SK-N-SH treated with all-trans-retinoic acid at 6 μM for 48 hours (cell line): ENCODE results near the gene PRKG1.

Source experiments
- ATAC-seq: fragments of 200-7000 bp; cut with Tn5 transposase; 3 replicates; pipeline ENCODE4 v1.9.1; 2020; ENCODE audit warnings: mild to moderate bottlenecking, moderate library complexity
- ARNTL ChIP-seq: fragments of 450-650 bp; formaldehyde crosslinking; IDR thresholded peaks from 2 replicates; pipeline ENCODE4 v1.5.0; 2020; ENCODE audit warnings: low read depth, mild to moderate bottlenecking, moderate library complexity, borderline replicate concordance
- BACH2 ChIP-seq: fragments of 250-450 bp; sonication (Bioruptor Pico); IDR thresholded peaks from 2 replicates; pipeline ENCODE4 v1.9.0; 2021; ENCODE audit warnings: mild to moderate bottlenecking, borderline replicate concordance
- CREB5 ChIP-seq: fragments of 250-450 bp; sonication (Bioruptor Pico); IDR thresholded peaks from 2 replicates; pipeline ENCODE4 v1.5.1; 2020; ENCODE audit warnings: low read depth, mild to moderate bottlenecking, moderate library complexity
- CSDC2 ChIP-seq: fragments of 250-450 bp; sonication (Bioruptor Pico); IDR thresholded peaks from 2 replicates; pipeline ENCODE4 v1.5.0; 2020; ENCODE audit warnings: mild to moderate bottlenecking, moderate library complexity
- CSRNP3 ChIP-seq: fragments of 250-450 bp; sonication (Bioruptor Pico); IDR thresholded peaks from 2 replicates; pipeline ENCODE4 v1.5.1; 2021; ENCODE audit warnings: mild to moderate bottlenecking, moderate library complexity
- GLIS3 ChIP-seq: fragments of 250-450 bp; sonication (Bioruptor Pico); IDR thresholded peaks from 2 replicates; pipeline ENCODE4 v1.5.0; 2020; ENCODE audit warnings: mild to moderate bottlenecking, moderate library complexity
- ISL1 ChIP-seq: fragments of 250-450 bp; sonication (Bioruptor Pico); IDR thresholded peaks from 2 replicates; pipeline ENCODE4 v2.1.2; 2022; ENCODE audit warnings: mild to moderate bottlenecking, moderate library complexity
- OSR1 ChIP-seq: fragments of 250-450 bp; sonication (Bioruptor Pico); IDR thresholded peaks from 2 replicates; pipeline ENCODE4 v1.8.0; 2022; ENCODE audit warnings: moderate library complexity, mild to moderate bottlenecking, inconsistent platforms
- PATZ1 ChIP-seq: fragments of 250-450 bp; sonication (Bioruptor Pico); IDR thresholded peaks from 2 replicates; pipeline ENCODE4 v1.8.0; 2020; ENCODE audit warnings: mild to moderate bottlenecking, moderate library complexity, borderline replicate concordance
- POU6F1 ChIP-seq: fragments of 250-450 bp; sonication (Bioruptor Pico); IDR thresholded peaks from 2 replicates; pipeline ENCODE4 v1.8.0; 2021; ENCODE audit warnings: low read depth, mild to moderate bottlenecking, moderate library complexity, borderline replicate concordance
- PPARA ChIP-seq: fragments of 250-450 bp; sonication (Bioruptor Pico); IDR thresholded peaks from 2 replicates; pipeline ENCODE4 v1.5.0; 2020; ENCODE audit warnings: mild to moderate bottlenecking, borderline replicate concordance
- RARB ChIP-seq: fragments of 250-450 bp; sonication (Bioruptor Pico); IDR thresholded peaks from 2 replicates; pipeline ENCODE4 v1.8.0; 2021; ENCODE audit warnings: mild to moderate bottlenecking, moderate library complexity
- SNAI2 ChIP-seq: fragments of 250-450 bp; sonication (Bioruptor Pico); IDR thresholded peaks from 2 replicates; pipeline ENCODE4 v1.5.0; 2020; ENCODE audit warnings: mild to moderate bottlenecking, moderate library complexity
- TCF4 ChIP-seq: fragments of 250-450 bp; sonication (Bioruptor Pico); IDR thresholded peaks from 2 replicates; pipeline ENCODE4 v1.8.0; 2021; ENCODE audit warnings: mild to moderate bottlenecking, moderate library complexity, borderline replicate concordance
- TOX ChIP-seq: fragments of 250-450 bp; sonication (Bioruptor Pico); IDR thresholded peaks from 2 replicates; pipeline ENCODE4 v1.8.0; 2021; ENCODE audit warnings: mild to moderate bottlenecking, moderate library complexity, borderline replicate concordance
- TSHZ2 ChIP-seq: fragments of 250-450 bp; sonication (Bioruptor Pico); IDR thresholded peaks from 2 replicates; pipeline ENCODE4 v1.5.0; 2020; ENCODE audit warnings: mild to moderate bottlenecking, moderate library complexity
- ZC3H10 ChIP-seq: fragments of 250-450 bp; sonication (Bioruptor Pico); IDR thresholded peaks from 2 replicates; pipeline ENCODE4 v1.5.1; 2021; ENCODE audit warnings: mild to moderate bottlenecking, moderate library complexity
- ZFP30 ChIP-seq: fragments of 450-650 bp; formaldehyde crosslinking; IDR thresholded peaks from 2 replicates; pipeline ENCODE4 v1.5.0; 2022; ENCODE audit warnings: mild to moderate bottlenecking, moderate library complexity
- ZNF565 ChIP-seq: fragments of 450-650 bp; formaldehyde crosslinking; conservative IDR thresholded peaks from 2 replicates; pipeline ENCODE4 v1.5.0; 2020; ENCODE audit warnings: low read depth, mild to moderate bottlenecking, moderate library complexity
- ZNF70 ChIP-seq: fragments of 450-650 bp; formaldehyde crosslinking; IDR thresholded peaks from 2 replicates; pipeline ENCODE4 v1.5.0; 2020; ENCODE audit warnings: mild to moderate bottlenecking, moderate library complexity
- ZNF8 ChIP-seq: fragments of 450-650 bp; formaldehyde crosslinking; IDR thresholded peaks from 2 replicates; pipeline ENCODE4 v1.5.0; 2020; ENCODE audit warnings: mild to moderate bottlenecking, moderate library complexity

PRKG1 gene

GRCh38 chr10:52029628-52030027 lies 955.3 kb downstream of the PRKG1 start:
- no peak for ATAC-seq
- no peak for TF ChIP-seq TSHZ2 (CRISPR knock-in tag)
- TF ChIP-seq PPARA (CRISPR knock-in tag), result no peak
- no peak for TF ChIP-seq BACH2 (CRISPR knock-in tag)
- TF ChIP-seq POU6F1, result no peak
- no peak for TF ChIP-seq TOX (CRISPR knock-in tag)
- no peak for TF ChIP-seq RARB (CRISPR knock-in tag)
- no peak for TF ChIP-seq CREB5
- TF ChIP-seq CSDC2 (CRISPR knock-in tag), result no peak
- no peak for TF ChIP-seq CSRNP3 (CRISPR knock-in tag)
- no peak for TF ChIP-seq ZNF70 (CRISPR knock-in tag)
- no peak for TF ChIP-seq ZNF565 (CRISPR knock-in tag)
- TF ChIP-seq ISL1 (CRISPR knock-in tag), result no peak
- TF ChIP-seq ZC3H10 (CRISPR knock-in tag), result no peak
- TF ChIP-seq ZNF8, result no peak
- no peak for TF ChIP-seq ARNTL (CRISPR knock-in tag)
- TF ChIP-seq ZFP30, result no peak
- TF ChIP-seq SNAI2 (CRISPR knock-in tag), result no peak
- TF ChIP-seq PATZ1, result no peak
- TF ChIP-seq TCF4 (CRISPR knock-in tag), result no peak
- TF ChIP-seq GLIS3, result no peak
- TF ChIP-seq, all 23 proteins: peak for 0

GRCh38 chr10:52030051-52030790 lies 955.9 kb downstream of the PRKG1 start:
- ATAC-seq, result no peak
- TF ChIP-seq SNAI2 (CRISPR knock-in tag) (no peak), TOX (CRISPR knock-in tag) (no peak), OSR1 (CRISPR knock-in tag) (no peak), ZNF8 (no peak)
- TF ChIP-seq, all 23 proteins: peak for 0

- ATAC-seq, result no peak
- no peak for TF ChIP-seq ARNTL (CRISPR knock-in tag)
- TF ChIP-seq GLIS3, result no peak
- TF ChIP-seq ZC3H10 (CRISPR knock-in tag), result no peak
- no peak for TF ChIP-seq POU6F1
- TF ChIP-seq ZFP30, result no peak
These were observed 956.7 kb downstream of the PRKG1 start for GRCh38 chr10:52030975-52031374.
